Aorta (tissue), 5 donors: Measurements from ENCODE around the gene ROPN1L. TPM values are rescaled to one million over a fixed set of nuclear protein-coding genes. Genes with fewer than 3 reads are reported as not detected.
"Not testable (repeated sequence)": the region's sequence is repeated elsewhere in the genome, so short reads cannot be mapped to it uniquely, and the experiment has no call there.

Experiments
- ATAC-seq: fragments of 200-7000 bp; cut with Tn5 transposase; one replicate; pipeline ENCODE4 v1.9.1; 2022; ENCODE audit warnings: moderate library complexity; ENCODE audit not compliant: low FRiP score
- DNase-seq, 2 donors: peaks; one replicate each; pipeline ENCODE4 v3.0.0-alpha.2; 2020
- H3K27ac ChIP-seq, 2 donors: one replicate each; pipeline ENCODE4 v1.5.1; 2013; ENCODE audit warnings: low read length in 2 of 2, mild to moderate bottlenecking in 2 of 2, moderate library complexity in 2 of 2, control low read depth in 1 of 2, inconsistent platforms in 1 of 2, low read depth in 1 of 2
- H3K27me3 ChIP-seq, 2 donors: one replicate each; pipeline ENCODE4 v1.6.1; 2013; ENCODE audit warnings: control low read depth in 1 of 2, low read length in 1 of 2, mild to moderate bottlenecking in 1 of 2, moderate library complexity in 1 of 2; ENCODE audit not compliant: insufficient read depth in 2 of 2, control insufficient read depth in 1 of 2
- H3K36me3 ChIP-seq, 2 donors: one replicate each; pipeline ENCODE4 v1.6.1; 2013; ENCODE audit warnings: control low read depth in 1 of 2, low read length in 1 of 2, mild to moderate bottlenecking in 1 of 2; ENCODE audit not compliant: insufficient read depth in 2 of 2, control insufficient read depth in 1 of 2
- H3K4me1 ChIP-seq, 2 donors: one replicate each; pipeline ENCODE4 v1.6.1; 2013; ENCODE audit warnings: low read length in 2 of 2, control low read depth in 1 of 2, mild to moderate bottlenecking in 1 of 2, moderate library complexity in 1 of 2; ENCODE audit not compliant: insufficient read depth in 2 of 2, control insufficient read depth in 1 of 2
- H3K4me3 ChIP-seq, 2 donors: one replicate each; pipeline ENCODE4 v1.5.1; 2013; ENCODE audit warnings: low read length in 2 of 2, control low read depth in 1 of 2, mild to moderate bottlenecking in 1 of 2
- H3K9me3 ChIP-seq: one replicate; pipeline ENCODE4 v1.6.1; 2013; ENCODE audit warnings: mild to moderate bottlenecking, low read length; ENCODE audit not compliant: control insufficient read depth
- WGBS, 2 donors: extraction: QIAGEN DNeasy Blood & Tissue Kit; methylation state at CpG; one replicate each; pipeline ENCODE4 v1.1.7; 2013; 5-methylcytosine and 5-hydroxymethylcytosine counted together
- intact Hi-C, 2 donors: fragments of 100-400 bp; cut with DNase I; formaldehyde crosslinking; loops; one replicate each; pipeline versions ENCODE4 v1.14.2 to v1.15.0; 2022
- long read RNA-seq, 2 donors: library from polyadenylated mRNA; unstranded; transcript quantifications; one replicate each; pipeline ENCODE4 v2.0.0, GENCODE V29; 2020 to 2021
- polyA plus RNA-seq, 2 donors: library from polyadenylated mRNA; stranded (reverse); fragments of 200-250 nt; gene quantifications; one replicate each; pipeline ENCODE4 v1.2.3, GENCODE V29; 2013
- total RNA-seq, 2 donors: library from RNA; stranded (reverse); fragmentation: NEBNext Ultra II Directional; extraction: Animal tissue kit (Norgen Biotek cat#: 25700); gene quantifications; one replicate each; pipeline ENCODE4 v1.2.1, GENCODE V29; 2021
- donor health status: healthy with polysubstance abuse.
- donor health status: Bipolar disorder and iron deficiency.
- donor health status: DM: no; HTN: no; CAD: no.
- donor health status: DM: no; HTN: no; CAD: no.
- donor health status: DM: yes; HTN: yes; CAD: no.

Gene ROPN1L
- total RNA-seq (under 1 TPM in 1 of 2 donors, not detected in 1; 0.68 TPM), polyA plus RNA-seq (under 1 TPM in 1 of 2 donors, not detected in 1; 0.88 TPM)
- long read RNA-seq, donor 1, partial matches to known transcripts = 0 of 1 reads
- long read RNA-seq, donor 1, other reads (novel, unspliced or antisense) = 1 of 1 reads
- long read RNA-seq, donor 2 = 0 reads

DNA sequence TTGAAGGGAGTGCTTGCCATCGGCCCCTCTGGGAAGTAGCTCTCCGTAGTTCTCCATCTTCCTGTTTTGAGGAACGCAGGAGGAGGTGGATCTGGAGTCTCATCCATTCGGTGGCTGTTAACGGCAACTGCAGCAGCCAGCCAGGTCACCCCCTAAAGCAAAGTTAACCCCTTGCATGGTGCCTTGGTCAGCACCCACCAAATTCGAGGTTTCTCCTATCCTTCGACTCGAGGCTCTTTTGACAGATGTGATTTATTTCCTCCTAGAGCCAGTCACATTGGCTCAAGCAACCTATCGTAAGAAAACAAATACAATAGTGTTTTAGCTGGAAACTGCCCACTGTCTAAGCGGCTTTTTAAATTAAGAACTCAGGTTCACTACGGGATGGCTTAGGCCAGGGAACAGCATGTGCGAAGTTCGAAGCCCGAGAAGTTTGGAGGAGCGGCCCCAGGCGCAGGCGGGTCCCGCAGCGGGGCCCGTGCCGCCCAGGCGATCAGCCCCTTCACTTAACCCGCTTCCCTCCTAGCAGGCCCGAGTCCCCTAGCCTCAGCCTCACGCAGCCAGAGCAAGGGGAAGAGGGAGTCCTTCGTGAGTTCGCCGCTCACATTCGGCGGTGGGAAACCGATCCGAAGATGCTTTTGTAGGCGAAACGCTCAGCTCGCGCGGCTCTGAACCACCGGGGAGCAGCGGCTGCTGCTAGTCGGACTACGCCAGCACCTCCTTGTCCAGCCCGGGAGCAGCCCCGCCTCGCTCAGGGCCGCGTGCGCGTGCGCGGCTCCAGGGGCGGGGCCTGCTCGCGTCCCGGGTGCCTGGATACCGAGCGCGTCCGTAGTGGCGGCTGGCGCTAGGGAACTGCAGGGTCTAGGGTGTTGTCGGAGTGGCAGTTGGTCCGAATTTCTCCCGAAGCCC, at the start of gene ROPN1L:
ROPN1L (plus strand) TSS at position 797 of the 909 bp plus-strand sequence. CDS start 289 bp downstream, outside the sequence.
- peak within 1 kb of the TSS in 1 of 2 donors; percentile 29 for H3K27ac ChIP-seq
- peak; percentile 92 to 95 for DNase-seq
- no peaks in the 10 kb centered on the region for H3K27me3 ChIP-seq
- no peaks in the 10 kb centered on the region for H3K4me1 ChIP-seq
- 1% methylated on average over 63 of the region's 63 CpGs for WGBS, 2 donors
- H3K9me3 ChIP-seq = no peaks in the 10 kb centered on the region
- no peaks in the 10 kb centered on the region for H3K36me3 ChIP-seq
- intact Hi-C loops = loop anchor here (5.0 kb wide), 2 partner anchors 316 to 321 kb away; partner anchors contain the start of gene DAP (in 1 of the 2)
- peak within 1 kb of the TSS; percentile 8 to 17 for H3K4me3 ChIP-seq
- peak; percentile 99 for ATAC-seq

DNA sequence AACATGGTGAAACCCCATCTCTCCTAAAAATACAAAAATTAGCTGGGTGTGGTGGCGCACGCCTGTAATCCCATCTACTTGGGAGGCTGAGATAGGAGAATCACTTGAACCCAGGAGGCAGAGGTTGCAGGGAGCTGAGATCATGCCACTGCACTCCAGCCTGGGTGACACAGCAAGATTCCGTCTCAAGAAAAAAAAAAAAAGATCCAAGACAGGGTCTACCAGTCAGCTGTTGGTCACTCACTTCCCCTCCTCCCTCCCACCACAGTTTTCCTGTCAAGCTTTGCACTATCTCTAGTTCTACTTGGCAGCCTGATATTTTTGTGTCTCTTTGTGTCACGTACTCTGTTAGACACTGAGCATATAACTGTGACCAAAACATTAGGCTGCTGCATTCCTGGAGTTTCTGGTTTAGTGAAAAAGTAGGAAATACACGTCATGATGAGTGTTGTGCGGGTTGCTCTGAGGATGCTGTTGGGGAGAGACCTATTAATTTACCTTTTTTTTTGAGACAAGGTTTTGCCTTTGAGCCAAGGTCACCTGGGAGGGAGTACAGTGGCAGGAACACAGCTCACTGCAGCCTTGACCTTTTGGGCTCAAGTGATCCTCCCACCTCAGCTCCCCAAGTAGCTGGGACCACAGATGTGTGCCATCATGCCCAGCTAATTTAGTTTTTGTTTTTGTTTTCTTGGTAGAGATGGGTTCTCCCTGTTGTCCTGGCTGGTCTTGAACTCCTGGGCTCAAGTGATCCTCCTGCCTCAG, 48.9 kb upstream of the ROPN1L start:
- WGBS, 2 donors = 81 to 87% methylated on average over 6 of the region's 6 CpGs

DNA sequence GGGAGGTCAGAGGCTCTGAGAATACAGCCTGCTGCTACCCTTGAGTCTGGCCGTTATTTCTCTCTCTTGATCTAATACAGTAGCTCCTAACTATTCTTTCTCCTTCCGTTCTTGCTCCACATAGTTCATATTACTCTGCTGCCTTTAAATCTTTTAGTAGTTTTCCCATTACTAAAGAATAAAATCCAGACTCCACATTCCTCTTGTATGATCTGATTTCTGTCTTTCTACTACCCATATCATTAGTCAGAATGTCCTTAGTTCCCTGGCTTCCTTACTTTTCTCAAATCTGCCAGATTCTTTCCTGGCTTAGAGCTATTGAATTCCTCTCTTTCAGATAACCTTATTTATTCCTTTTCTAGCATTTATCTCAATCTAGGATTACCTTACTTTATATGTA, 48.2 kb upstream of the ROPN1L start:
- DNase-seq (no peak), ATAC-seq (no peak)
- Histone ChIP-seq H3K27ac (peak overlapping the region in 1 of 2 donors; percentile 17), H3K9me3 (no peaks in the 10 kb centered on the region), H3K27me3 (no peaks in the 10 kb centered on the region), H3K4me1 (no peaks in the 10 kb centered on the region), H3K36me3 (peaks cover 0 to 7% of the 10 kb centered on the region in 2 donors), H3K4me3 (no peak overlapping the region)
- intact Hi-C loops = no loop called here
- 18 to 21% methylated on average over 2 of the region's 2 CpGs for WGBS, 2 donors

More for the DNA sequence above, 48.9 kb upstream of the ROPN1L start:
- H3K27ac ChIP-seq, ATAC-seq, intact Hi-C loops, H3K9me3 ChIP-seq, H3K27me3 ChIP-seq, H3K36me3 ChIP-seq, H3K4me1 ChIP-seq, DNase-seq, H3K4me3 ChIP-seq: not testable (repeated sequence)

DNA sequence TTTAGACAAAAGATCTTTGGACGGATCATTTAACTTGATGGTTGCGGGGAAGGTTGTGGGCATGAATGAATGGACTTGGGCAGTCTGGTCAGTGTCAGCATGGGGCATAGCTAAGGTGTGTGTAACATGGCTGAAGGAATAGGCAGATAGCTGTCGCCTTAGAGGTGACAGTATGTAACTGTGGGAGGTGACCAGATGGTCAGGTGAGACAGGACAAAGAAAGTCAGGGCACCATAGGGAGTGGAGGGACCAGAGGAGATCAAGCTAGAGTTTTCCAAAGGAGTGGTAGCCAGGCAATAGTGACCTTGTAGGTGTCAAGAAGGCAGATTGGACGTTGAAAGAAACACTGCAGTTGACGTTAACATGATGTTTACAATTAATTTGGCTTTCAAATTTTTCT, 45.1 kb upstream of the ROPN1L start:
- no peak for ATAC-seq
- no peak overlapping the region for H3K4me3 ChIP-seq
- no peak for DNase-seq
- H3K36me3 ChIP-seq = peaks cover 0 to 5% of the 10 kb centered on the region in 2 donors
- 75 to 78% methylated on average over 5 of the region's 5 CpGs for WGBS, 2 donors
- no peak overlapping the region for H3K27ac ChIP-seq
- no peaks in the 10 kb centered on the region for H3K9me3 ChIP-seq
- H3K27me3 ChIP-seq = no peaks in the 10 kb centered on the region
- H3K4me1 ChIP-seq = no peaks in the 10 kb centered on the region
- intact Hi-C loops = no loop called here

DNA sequence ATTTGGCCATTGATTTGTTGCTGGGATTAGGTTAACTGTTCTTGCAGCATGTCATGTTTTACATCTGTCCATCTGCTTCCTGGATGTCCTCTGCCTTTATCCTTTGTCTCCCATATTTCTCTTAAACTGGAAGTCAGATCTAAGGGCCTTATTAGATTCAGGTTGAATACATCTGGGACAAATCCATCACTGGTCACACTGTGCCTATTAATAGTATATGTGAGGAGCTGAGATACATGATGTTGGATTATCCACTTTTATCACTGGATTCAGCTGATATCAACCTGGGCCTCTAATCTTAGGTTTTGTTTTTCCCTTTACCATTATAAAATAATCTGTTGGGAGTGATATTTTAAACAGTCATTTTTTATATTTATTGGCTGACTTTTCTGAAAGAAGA, 41.8 kb upstream of the ROPN1L start:
- Histone ChIP-seq H3K27ac (no peak overlapping the region), H3K27me3 (no peaks in the 10 kb centered on the region), H3K4me1 (no peaks in the 10 kb centered on the region), H3K4me3 (no peak overlapping the region), H3K36me3 (peaks cover 0 to 3% of the 10 kb centered on the region in 2 donors), H3K9me3 (no peaks in the 10 kb centered on the region)
- DNase-seq = no peak
- intact Hi-C loops = loop anchor here in 1 of 2 donors (5.0 kb wide), 1 partner anchor 113 kb away; no protein-coding TSS in a partner anchor
- ATAC-seq = no peak

DNA sequence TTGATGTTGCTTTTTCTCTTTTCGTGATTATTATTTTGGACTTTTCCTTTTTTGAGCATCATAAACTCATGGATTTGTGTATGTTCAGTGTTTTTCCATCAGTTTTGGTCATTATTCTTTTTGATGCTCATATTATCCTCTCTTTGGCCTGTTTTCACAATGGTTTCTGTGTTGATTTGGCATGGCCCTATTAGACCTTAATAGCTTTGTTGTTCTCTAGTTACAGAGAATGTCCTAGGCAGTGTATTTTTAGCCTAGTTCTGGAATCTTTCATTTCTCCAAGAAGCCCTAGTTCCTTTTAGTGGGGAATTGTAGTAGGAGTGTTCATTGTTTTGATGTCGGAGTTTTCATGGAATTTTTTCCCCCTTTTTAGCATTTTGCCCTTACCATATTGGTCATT, 41.3 kb upstream of the ROPN1L start:
- Histone ChIP-seq H3K27ac (no peak overlapping the region), H3K9me3 (no peaks in the 10 kb centered on the region), H3K27me3 (no peaks in the 10 kb centered on the region), H3K36me3 (peaks cover 0 to 3% of the 10 kb centered on the region in 2 donors), H3K4me1 (no peaks in the 10 kb centered on the region), H3K4me3 (no peak overlapping the region)
- intact Hi-C loops = loop anchor here in 1 of 2 donors (5.0 kb wide), 1 partner anchor 113 kb away; no protein-coding TSS in a partner anchor
- ATAC-seq = no peak
- no peak for DNase-seq
- WGBS, 2 donors = 47 to 49% methylated on average over 2 of the region's 2 CpGs

DNA sequence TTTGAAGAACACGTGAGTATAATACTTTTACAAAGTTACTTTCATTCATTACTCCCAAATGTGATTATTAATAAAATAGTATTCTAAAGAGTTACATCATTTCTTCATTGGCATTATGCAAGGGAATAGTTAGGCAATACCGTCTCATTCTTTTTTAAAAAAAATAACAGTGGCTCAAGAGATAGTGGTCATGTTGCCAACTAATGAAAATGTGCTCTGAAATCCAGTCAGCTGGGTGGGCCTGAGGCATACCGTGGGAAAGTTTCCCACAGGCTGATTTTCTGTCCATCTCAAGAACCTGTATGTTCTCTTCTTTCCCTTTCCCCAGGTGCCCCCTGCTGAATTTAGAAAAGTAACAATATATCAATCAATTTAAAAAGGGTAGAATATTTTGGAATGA, 40.8 kb upstream of the ROPN1L start:
- Histone ChIP-seq H3K4me1 (no peaks in the 10 kb centered on the region), H3K27me3 (no peaks in the 10 kb centered on the region), H3K9me3 (no peaks in the 10 kb centered on the region), H3K4me3 (no peak overlapping the region), H3K36me3 (peaks cover 0 to 5% of the 10 kb centered on the region in 2 donors), H3K27ac (no peak overlapping the region)
- intact Hi-C loops = loop anchor here in 1 of 2 donors (5.0 kb wide), 1 partner anchor 114 kb away; no protein-coding TSS in a partner anchor
- DNase-seq (no peak), ATAC-seq (peak; percentile 64)
- 13 to 18% methylated on average over 3 of the region's 3 CpGs for WGBS, 2 donors

DNA sequence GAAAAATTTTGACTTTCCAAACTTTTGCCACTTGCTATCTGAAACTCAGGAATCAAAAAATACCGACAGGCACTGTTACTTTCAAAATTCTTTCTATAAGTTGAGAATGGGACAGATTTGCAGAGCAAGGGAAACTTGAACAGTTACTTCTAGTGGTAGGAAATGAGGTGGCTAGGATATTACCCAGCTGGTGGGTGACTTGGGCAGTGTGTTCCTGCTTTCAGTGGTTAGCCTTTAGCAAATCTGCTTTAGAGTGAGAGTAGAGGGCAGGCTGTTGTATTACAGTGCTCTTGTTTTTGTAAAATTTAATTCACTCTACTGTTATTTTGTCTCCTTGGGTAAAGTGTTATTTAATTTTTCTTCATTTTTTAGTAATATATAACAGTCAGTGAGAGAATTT, 40.2 kb upstream of the ROPN1L start:
- WGBS, 2 donors = 82 to 88% methylated on average over 1 of the region's 1 CpG
- no peaks in the 10 kb centered on the region for H3K27me3 ChIP-seq
- no peak for DNase-seq
- intact Hi-C loops = loop anchor here in 1 of 2 donors (5.0 kb wide), 1 partner anchor 114 kb away; no protein-coding TSS in a partner anchor
- H3K27ac ChIP-seq = peak overlapping the region in 1 of 2 donors; percentile 57
- H3K4me1 ChIP-seq = no peaks in the 10 kb centered on the region
- H3K9me3 ChIP-seq = no peaks in the 10 kb centered on the region
- no peak for ATAC-seq
- peaks cover 0 to 4% of the 10 kb centered on the region in 2 donors for H3K36me3 ChIP-seq
- no peak overlapping the region for H3K4me3 ChIP-seq
